MCF 10A (cell line): Measurements from ENCODE around the gene DOP1B. TPM values are rescaled to one million over a fixed set of nuclear protein-coding genes. Genes with fewer than 3 reads are reported as not detected.

ENCODE experiments used
- BruUV-seq: library from RNA; stranded (reverse); fragments of 400-500 nt; replicated peaks from 2 replicates; lab custom pipeline; 2021; lab: Mats Ljungman, UMichigan
- CTCF ChIA-PET: fragments of 300-600 bp; sonication (Branson Sonifier 250); formaldehyde crosslinking; extraction: SDS; loops from one replicate; lab custom pipeline; 2021; ENCODE audit warnings: antibody characterized with exemption, inconsistent platforms; lab: Yijun Ruan, JAX
- POLR2A ChIA-PET: fragments of 300-600, 350-650 bp; sonication (Branson Sonifier 250); formaldehyde crosslinking; extraction: SDS; loops from one replicate; lab custom pipeline; 2020; ENCODE audit warnings: antibody characterized with exemption, inconsistent platforms; lab: Yijun Ruan, JAX
- DNase-seq: peaks from one replicate; pipeline ENCODE4 v3.0.0-alpha.2; 2018; ENCODE audit not compliant: unreplicated experiment
- H3K27ac Mint-ChIP-seq: one replicate; pipeline ENCODE4 v1.8.0; 2022; ENCODE audit warnings: mild to moderate bottlenecking, low read depth, mixed read lengths; ENCODE audit not compliant: unreplicated experiment
- H3K27me3 Mint-ChIP-seq: one replicate; pipeline ENCODE4 v1.8.0; 2022; ENCODE audit warnings: mixed read lengths; ENCODE audit not compliant: insufficient read depth, unreplicated experiment
- H3K36me3 Mint-ChIP-seq: one replicate; pipeline ENCODE4 v1.8.0; 2022; ENCODE audit warnings: mild to moderate bottlenecking, moderate library complexity, mixed read lengths; ENCODE audit not compliant: insufficient read depth, unreplicated experiment
- H3K4me1 Mint-ChIP-seq: one replicate; pipeline ENCODE4 v1.8.0; 2022; ENCODE audit warnings: mixed read lengths; ENCODE audit not compliant: insufficient read depth, unreplicated experiment
- H3K4me3 Mint-ChIP-seq: one replicate; pipeline ENCODE4 v1.8.0; 2022; ENCODE audit warnings: mild to moderate bottlenecking, moderate library complexity, mixed read lengths; ENCODE audit not compliant: unreplicated experiment
- H3K9me3 Mint-ChIP-seq: one replicate; pipeline ENCODE4 v1.8.0; 2022; ENCODE audit warnings: mixed read lengths; ENCODE audit not compliant: unreplicated experiment
- CTCF ChIP-seq: fragments of 200-600 bp; IDR thresholded peaks from one replicate; pipeline ENCODE4 v1.8.0; 2022; ENCODE audit warnings: antibody characterized with exemption, mild to moderate bottlenecking; ENCODE audit not compliant: unreplicated experiment
- intact Hi-C: fragments of 100-400 bp; cut with micrococcal nuclease; formaldehyde crosslinking; loops from 2 replicates; pipeline ENCODE4 v1.14.1; 2022
- total RNA-seq: library from RNA; stranded (reverse); gene quantifications from 2 replicates; pipeline ENCODE4 v1.2.3, GENCODE V29; 2022

DOP1B gene
- total RNA-seq, 1 experiment from 2014 or later, result 7.6 TPM

- Mint-ChIP-seq H3K36me3 (no peaks in the 10 kb centered on the region), H3K27ac (no peak overlapping the region), H3K4me1 (peaks cover 6% of the 10 kb centered on the region), H3K9me3 (no peaks in the 10 kb centered on the region), H3K4me3 (no peak overlapping the region), H3K27me3 (no peaks in the 10 kb centered on the region)
- no peak for DNase-seq
- POLR2A ChIA-PET, result interaction anchor here (1.8 kb wide), 1 partner anchor 18 kb away, joined by 5 read pairs; no protein-coding TSS in a partner anchor
- intact Hi-C loops, result no loop called here
- no TSS peak for BruUV-seq
- TF ChIP-seq CTCF, result no peak
- CTCF ChIA-PET, result interaction anchor here (0.6 to 0.8 kb wide), 4 partner anchors 18 to 78 kb away, joined by 3 read pairs; no protein-coding TSS in a partner anchor
Observed at GRCh38 chr21:36185523-36185922, 28.9 kb downstream of the DOP1B start.

GRCh38 chr21:36186081-36186480, 29.5 kb downstream of the DOP1B start:
- intact Hi-C loops, result no loop called here
- no peak for TF ChIP-seq CTCF
- H3K9me3 Mint-ChIP-seq, result no peaks in the 10 kb centered on the region
- no peak overlapping the region for H3K4me3 Mint-ChIP-seq
- ChIA-PET CTCF (interaction anchor here (0.6 to 0.9 kb wide), 3 partner anchors 17 to 39 kb away, joined by 3 read pairs; no protein-coding TSS in a partner anchor), POLR2A (no interaction called here)
- DNase-seq, result no peak
- H3K27ac Mint-ChIP-seq, result no peak overlapping the region
- no peaks in the 10 kb centered on the region for H3K27me3 Mint-ChIP-seq
- no peaks in the 10 kb centered on the region for H3K36me3 Mint-ChIP-seq
- BruUV-seq, result no TSS peak
- peaks cover 6% of the 10 kb centered on the region for H3K4me1 Mint-ChIP-seq

- Mint-ChIP-seq H3K9me3 (no peaks in the 10 kb centered on the region), H3K4me1 (peaks cover 6% of the 10 kb centered on the region), H3K27ac (no peak overlapping the region), H3K4me3 (no peak overlapping the region), H3K36me3 (no peaks in the 10 kb centered on the region), H3K27me3 (no peaks in the 10 kb centered on the region)
- ChIA-PET CTCF (interaction anchor here (0.6 to 3.0 kb wide), 4 partner anchors 16 to 173 kb away, joined by 3 to 10 read pairs (median 3); no protein-coding TSS in a partner anchor), POLR2A (no interaction called here)
- no peak for DNase-seq
- intact Hi-C loops, result no loop called here
- no TSS peak for BruUV-seq
- TF ChIP-seq CTCF, result no peak
Observed at GRCh38 chr21:36186506-36187399, 30.1 kb downstream of the DOP1B start.

GRCh38 chr21:36188081-36188681, 31.6 kb downstream of the DOP1B start:
- Mint-ChIP-seq H3K36me3 (no peaks in the 10 kb centered on the region), H3K9me3 (no peaks in the 10 kb centered on the region), H3K27ac (no peak overlapping the region), H3K4me3 (no peak overlapping the region), H3K4me1 (peaks cover 4% of the 10 kb centered on the region), H3K27me3 (no peaks in the 10 kb centered on the region)
- ChIA-PET CTCF (interaction anchor here (1.1 to 3.0 kb wide), 2 partner anchors 21 to 24 kb away, joined by 3 to 10 read pairs; no protein-coding TSS in a partner anchor), POLR2A (interaction anchor here (2.9 kb wide), 1 partner anchor 15 kb away, joined by 12 read pairs; no protein-coding TSS in a partner anchor)
- no peak for DNase-seq
- intact Hi-C loops, result no loop called here
- BruUV-seq, result no TSS peak
- no peak for TF ChIP-seq CTCF
